GM10847 (cell line): ENCODE data around the gene MTG1.

Experiments
- POLR2A ChIP-seq: IDR thresholded peaks from 2 replicates; pipeline ENCODE4 v1.6.1; 2011; ENCODE audit not compliant: insufficient read length; ENCODE audit errors: extremely low read depth

MTG1 gene

DNA sequence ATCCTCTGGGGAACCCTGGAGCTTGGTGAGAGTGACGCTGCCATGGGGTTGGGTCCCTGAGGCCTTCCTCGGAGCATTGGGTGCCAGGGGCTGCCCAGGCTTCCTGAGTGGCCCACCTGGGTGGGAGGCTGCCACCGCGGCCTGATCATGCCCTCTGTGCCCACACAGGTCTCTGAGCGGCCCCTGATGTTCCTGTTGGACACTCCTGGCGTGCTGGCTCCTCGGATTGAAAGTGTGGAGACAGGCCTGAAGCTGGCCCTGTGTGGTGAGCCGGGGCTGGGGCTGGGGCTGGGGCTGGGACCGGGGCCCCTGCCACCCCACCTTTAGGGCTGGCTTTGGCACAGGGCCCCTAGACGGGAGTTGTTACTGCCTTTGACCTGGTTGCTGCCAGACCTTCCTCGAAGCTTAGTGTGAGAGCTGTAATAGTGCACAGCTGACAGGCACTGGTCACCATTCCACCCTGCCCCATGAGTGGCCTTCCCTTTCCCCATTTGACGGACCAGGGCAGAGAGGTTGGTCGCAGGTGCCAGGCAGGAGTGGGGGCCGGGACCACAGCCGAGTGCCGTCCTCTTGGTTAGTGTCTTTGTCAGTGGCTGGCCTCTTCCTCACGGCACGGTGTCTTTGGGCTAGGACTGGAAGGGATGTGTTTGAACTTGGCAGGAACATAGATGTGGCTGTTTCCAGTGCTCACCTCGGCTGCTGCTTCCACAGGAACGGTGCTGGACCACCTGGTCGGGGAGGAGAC is 8.2 kb downstream of the MTG1 start:
- TF ChIP-seq POLR2A, result no peak

DNA sequence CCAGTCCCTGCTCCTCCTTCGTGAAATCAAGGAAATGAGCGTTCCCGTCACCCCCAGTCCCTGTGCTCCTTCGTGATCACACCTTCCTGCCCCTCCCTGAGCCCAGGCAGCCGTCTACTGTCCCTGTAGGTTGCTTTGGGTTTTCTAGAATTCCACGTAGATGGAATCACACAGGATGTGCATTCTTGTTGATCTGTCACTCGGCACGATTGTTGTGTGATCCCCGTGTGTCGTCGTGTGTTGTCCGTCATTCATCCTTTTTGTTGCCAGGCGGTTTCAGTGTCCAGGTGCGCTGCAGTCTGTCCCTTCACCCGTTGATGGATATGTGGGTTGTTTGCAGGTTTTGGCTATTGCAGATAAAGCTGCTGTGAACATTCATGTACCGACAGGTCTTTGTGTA is 9.4 kb downstream of the MTG1 start:
- TF ChIP-seq POLR2A, result no peak

DNA sequence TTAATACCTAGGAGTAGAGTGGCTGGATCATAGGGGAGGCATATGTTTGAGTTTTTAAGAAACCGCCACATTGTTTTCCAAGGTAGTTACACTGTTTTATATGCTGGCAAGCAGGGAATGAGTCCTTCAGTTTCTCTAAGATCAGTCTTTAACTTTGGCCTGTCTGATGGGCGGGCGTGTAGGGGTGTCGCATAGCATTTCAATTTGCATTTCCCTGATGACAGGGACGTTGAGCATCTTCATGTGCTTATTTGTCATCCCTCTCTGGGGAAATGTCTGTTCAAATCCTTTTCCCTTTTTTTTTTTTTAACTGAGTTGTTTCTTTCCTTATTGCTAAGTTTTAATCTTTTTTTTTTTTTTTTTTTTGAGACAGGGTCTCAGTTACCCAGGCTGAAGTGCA is 9.8 kb downstream of the MTG1 start:
- no peak for TF ChIP-seq POLR2A

DNA sequence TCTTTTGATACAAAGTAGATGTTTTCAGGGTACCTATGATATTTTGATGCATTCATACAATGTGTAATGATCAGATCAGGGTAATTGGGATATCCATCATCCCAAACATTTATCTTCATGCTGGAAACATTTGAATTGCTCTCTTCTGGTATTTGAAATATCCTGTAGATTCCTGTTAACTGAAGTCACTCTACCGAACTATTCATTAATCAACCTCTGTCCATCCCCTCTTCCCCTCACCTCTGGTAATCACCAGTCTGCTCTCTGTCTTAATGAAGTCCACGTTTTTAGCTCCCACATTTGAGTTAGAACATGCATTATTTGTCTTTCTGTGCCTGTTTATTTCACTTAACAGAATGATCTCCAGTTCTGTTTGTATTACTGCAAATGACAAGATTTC is 11.3 kb downstream of the MTG1 start:
- TF ChIP-seq POLR2A, result no peak

DNA sequence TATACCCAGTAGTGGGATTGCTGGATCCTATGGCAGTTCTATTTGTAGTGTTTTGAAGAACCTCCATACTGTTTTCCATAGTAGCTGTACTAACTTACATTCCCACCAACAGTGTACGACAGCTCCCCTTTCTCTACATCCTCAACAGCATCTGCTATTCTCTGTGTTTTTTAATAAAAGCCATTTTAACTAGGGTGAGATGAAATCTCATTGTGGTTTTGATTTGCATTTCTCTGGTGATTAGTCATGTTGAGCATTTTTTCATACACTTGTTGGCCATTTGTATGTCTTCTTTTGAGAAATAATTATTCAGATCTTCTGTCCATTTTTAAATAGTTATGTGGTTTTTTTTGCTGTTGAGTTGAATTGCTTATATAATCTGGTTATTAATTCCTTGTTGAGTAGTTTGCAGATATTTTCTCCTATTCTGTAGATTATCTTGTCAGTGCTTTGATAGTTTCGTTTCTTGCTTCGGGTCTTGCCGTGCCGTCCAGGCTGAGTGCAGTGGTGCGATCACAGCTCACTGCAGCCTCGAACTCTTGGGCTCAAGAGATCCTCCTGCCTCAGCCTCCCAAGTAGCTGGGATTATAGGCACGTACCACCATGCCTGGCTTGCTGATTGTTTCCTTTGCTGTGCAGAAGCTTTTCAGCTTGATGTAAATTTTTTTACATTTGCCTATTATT is 12.0 kb downstream of the MTG1 start:
- TF ChIP-seq POLR2A, result no peak

DNA sequence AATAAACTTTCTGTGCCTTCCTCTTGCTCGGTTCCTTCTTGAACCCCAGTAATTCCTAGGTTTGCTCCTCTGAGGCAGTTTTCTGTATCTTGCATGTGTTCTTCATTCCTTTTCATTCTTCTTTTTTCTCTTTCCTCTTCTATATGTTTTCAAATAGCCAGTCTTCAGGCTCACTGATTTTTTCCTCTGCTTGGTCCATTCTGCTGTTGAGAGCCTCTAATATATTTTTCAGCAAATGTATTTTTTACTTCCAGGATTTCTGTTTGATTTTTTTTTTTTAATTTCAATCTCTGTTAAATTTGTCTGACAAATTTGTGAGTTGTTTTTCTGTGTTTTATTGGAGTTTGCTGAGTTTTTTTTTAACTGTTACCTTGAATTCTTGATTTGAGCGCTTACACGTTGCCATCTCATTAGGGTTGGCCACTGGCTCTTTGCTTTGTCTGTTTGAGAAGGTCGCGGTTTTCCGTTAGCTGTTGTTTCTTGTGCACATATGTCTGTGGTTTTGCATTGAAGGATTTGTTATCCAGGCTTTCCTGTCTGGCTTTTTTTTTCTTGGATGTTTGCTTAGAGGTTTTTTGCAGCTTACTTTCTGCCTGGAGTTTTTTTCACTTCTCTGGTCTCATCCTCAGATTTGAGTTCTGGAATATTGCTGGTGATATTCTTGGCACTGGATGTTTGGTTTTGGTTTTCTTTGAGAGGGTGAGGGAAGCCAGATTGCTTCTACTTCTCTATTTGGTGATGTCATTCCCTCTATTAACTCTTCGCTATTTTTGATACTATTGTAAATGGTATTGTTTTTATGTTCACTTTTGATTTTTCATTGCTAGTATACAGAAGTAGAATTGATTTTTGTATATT is 17.8 kb downstream of the MTG1 start:
- TF ChIP-seq POLR2A, result no peak

DNA sequence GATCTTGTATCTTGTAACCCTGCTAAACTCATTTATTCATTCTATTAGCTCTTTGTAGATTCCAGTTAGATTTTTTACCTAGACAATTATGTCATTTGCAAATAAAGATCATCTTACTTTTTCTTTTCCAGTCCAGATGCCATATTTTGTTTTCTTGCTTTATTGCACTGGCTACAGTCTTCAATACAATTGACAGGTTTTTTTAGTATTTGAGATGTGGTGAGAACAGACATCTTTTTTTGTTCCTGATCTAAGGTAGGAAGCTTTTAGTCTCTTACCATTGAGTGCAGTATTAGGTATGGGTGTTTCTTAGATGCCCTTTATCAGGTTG is 18.4 kb downstream of the MTG1 start:
- TF ChIP-seq POLR2A, result no peak

DNA sequence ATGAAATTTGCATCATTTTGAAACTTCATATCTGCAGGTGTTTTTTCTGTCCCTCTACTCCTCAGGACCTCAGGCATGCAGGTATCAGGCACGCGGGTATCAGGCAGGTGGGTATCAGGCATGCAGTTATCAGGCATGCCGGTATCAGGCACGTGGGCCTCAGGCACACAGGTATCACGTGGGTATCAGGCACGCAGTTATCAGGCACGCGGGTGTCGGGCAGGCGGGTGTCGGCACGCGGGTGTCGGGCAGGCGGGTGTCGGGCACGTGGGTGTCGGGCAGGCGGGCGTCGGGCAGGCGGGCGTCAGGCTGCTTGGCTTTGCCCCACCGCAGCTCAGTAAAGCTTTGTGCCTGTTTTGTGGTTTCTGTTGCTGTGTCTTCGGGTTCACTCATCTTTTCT is 21.8 kb downstream of the MTG1 start:
- no peak for TF ChIP-seq POLR2A

DNA sequence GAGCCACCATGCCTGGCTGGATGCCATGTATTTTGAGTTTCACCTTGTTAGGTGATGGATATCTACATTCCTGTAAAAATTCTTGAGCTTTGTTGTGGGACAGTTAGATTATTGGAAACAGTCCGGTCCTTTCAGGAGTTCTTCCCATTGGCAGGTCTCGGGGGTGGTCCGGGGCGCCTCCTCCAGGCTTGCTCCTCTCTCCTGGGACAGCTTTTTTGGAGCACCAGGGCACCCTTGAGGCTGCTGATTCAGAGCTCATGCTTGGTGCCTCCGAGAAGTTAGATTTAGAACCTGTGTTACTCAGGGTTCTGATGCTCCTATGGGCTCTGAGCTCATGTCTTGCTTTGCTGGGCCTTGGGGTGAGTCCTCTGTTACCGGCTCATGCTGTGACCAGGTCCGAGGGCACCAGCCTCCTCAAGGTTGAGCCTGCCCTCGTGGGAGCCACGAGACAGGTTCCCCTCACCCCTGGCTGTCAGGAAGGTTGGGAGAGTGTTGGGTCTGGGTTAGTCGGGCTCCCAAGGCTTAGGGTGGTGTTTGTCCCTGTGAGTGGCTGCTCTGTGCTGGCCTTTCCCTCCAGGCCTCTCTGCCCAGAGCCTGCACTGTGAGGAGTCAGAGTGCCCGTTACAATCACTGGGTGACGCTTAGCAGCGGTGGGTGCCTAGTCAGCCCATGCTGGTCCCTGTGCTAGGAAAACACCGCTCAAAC is 24.5 kb downstream of the MTG1 start:
- no peak for TF ChIP-seq POLR2A

DNA sequence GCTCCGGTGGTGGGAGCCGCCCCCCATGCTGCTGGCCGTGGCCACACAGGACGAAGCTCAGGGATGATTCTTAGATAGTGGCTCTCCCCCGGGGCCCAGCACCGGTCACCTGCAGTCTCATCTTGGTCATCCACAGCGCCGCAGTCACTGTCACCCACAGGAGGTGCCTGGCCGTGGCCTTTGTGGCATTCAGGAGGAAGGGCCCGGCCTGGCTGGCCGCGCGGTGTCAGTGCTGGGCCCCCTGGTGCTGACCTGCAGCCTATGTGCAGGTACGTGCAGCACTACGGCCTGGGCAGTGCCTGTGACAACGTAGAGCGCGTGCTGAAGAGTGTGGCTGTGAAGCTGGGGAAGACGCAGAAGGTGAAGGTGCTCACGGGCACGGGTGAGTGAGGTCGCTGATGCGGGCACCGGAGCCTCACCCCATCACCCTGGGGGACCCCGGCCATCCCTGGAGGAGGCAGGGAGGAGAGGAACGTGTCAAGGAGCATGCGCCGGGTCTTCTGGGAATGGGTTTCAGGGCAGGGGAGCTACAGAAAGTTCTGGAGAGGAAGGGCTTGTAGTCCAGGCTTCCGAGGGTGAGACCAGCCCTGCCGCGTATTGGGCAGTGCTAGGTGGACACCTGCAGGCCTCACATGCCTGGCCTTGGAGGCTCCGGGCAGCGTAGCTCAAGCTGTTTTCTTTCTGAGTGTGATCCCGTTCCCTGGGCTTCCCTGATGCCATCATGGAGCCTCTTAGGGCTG is 25.4 kb downstream of the MTG1 start:
- TF ChIP-seq POLR2A, result no peak

DNA sequence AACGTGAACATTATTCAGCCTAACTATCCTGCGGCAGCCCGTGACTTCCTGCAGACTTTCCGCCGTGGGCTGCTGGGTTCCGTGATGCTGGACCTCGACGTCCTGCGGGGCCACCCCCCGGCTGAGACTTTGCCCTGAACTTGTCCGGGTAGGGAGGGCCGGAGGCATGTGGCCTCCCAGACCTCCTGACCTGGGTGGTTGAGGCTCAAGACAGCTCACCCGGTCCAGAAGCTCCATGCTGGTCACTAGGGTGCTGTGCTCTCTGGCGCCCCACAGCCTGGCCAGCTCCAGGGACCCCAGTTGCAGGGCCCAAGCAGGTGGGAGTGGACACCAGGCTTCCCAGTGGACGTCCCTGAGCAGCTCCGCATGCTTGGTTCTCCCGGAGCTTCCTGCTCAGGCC is 26.1 kb downstream of the MTG1 start:
- no peak for TF ChIP-seq POLR2A

DNA sequence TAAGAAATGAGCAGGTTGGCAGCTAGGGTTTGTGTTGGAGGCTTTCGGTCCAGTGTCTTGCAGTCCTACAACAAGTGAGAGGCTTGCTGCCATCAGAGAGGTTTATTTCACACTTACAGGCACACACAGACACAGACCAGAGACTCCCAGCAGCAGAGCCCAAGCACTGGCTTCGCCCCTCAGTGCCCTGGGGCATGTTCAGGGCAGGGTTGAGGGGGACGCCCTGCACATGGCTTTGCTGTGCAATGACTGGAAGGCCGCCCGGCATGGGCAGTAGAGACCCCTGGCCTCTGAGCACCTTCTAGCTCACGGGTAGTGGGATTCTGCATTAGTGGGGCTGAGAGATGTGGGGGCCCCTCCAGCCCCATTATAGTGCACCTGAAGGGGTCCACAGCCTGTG is 26.6 kb downstream of the MTG1 start:
- TF ChIP-seq POLR2A, result no peak

DNA sequence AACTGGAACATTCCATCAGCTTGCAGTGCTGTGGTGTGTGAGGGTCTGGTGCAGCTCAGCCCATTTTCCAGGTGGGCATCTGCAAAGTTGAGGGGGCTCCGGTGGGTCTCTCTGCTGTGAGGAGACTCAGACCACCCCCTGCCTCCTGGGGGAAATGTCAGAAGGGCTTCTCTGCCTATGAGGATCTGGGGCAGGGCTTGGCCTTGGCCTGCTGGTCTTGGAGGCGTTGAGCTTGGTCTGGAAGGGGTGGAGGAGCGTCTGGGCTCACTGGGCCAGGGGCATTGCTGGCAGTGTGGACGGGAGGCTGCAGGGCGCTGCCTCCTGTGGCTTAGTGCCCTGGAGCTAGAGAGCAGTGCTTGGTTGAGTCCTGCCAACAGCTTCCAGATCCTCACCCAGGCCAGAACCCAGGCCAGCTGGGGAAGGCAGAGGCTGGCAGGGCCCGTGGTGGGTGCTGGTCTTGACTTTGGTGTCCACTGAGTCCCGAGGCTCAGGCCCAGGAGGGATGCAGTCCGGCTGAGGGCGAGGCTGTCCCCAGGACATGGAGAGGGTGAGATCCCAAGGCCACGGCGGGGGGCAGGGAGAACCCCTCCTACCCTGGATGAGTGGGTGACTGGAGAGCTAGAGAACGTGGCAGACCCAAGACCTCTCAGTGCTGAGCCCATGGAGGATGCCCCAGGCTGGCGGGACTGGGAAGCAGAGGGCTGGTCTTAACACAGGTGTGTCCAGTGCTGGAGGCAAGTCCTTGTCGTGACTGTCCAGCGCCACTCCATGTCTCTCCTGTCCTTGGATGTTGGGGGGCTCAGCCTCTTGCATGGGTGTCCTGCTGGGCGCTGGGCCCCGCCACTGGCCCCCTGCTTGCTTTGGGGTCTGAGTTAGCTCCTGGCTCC is 27.6 kb downstream of the MTG1 start:
- no peak for TF ChIP-seq POLR2A
